T-helper 1 cell treated with Interleukin-12 subunit alpha and Interleukin-12 subunit beta and Interleukin-4 antibody, amounts not matched to agents 30 μg/mL and 1 μg/mL, for 36 hours (primary cell): ENCODE results near the gene EYS.

ENCODE experiments used
- H3K27ac Mint-ChIP-seq: one replicate; pipeline ENCODE4 v1.8.0; 2021; ENCODE audit warnings: mild to moderate bottlenecking, mixed read lengths
- H3K27me3 Mint-ChIP-seq: one replicate; pipeline ENCODE4 v1.8.0; 2021; ENCODE audit warnings: low read depth, mixed read lengths
- H3K36me3 Mint-ChIP-seq: one replicate; pipeline ENCODE4 v1.8.0; 2021; ENCODE audit warnings: low read depth, mixed read lengths
- H3K4me1 Mint-ChIP-seq: one replicate; pipeline ENCODE4 v1.8.0; 2021; ENCODE audit warnings: low read depth, mixed read lengths
- H3K4me3 Mint-ChIP-seq: one replicate; pipeline ENCODE4 v1.8.0; 2021; ENCODE audit warnings: mild to moderate bottlenecking, moderate library complexity, mixed read lengths
- H3K9me3 Mint-ChIP-seq: one replicate; pipeline ENCODE4 v1.8.0; 2021; ENCODE audit warnings: mixed read lengths

EYS gene

DNA sequence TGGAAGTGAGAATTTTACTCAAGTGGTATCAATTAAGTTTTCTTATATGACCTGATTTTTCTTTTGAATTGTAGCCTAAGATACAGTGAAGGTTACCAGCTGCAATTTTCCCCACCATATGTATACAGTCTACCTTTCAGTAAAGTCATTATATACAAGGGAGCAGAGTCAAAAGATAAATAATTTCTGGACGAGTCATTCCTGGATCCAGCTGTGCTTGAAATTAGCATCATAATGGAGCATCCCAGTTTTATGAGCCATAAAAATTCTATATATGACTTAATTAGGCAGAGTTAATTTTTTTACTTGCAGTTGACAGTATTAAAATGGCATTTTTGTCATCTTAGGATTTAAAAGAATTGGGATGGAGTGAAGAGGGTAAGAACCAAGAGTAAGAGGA is 1063.0 kb downstream of the EYS start:
- Mint-ChIP-seq H3K4me3 (no peak overlapping the region), H3K27ac (no peak overlapping the region), H3K9me3 (peaks cover 2% of the 10 kb centered on the region), H3K4me1 (no peaks in the 10 kb centered on the region), H3K36me3 (no peaks in the 10 kb centered on the region), H3K27me3 (no peaks in the 10 kb centered on the region)

DNA sequence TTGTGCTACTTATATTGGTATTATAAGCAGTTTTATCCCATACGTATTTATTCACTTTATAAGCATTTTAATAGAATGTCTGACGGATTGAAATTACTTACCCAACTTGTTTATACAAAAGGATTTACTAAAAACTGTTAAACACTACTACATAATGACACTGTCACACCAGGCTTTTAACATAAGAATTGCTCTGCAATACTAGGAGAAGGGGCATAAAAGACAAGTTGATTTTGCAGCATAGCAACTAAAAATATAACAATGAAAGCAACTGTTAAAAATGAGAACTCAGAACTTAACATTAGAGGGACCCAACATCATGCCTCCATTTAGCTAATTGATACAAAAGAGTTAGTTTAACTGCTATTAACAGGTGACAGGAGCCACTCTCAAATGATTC is 1076.1 kb downstream of the EYS start:
- H3K27me3 Mint-ChIP-seq: no peaks in the 10 kb centered on the region
- no peak overlapping the region for H3K27ac Mint-ChIP-seq
- H3K4me1 Mint-ChIP-seq: no peaks in the 10 kb centered on the region
- H3K4me3 Mint-ChIP-seq: no peak overlapping the region
- no peaks in the 10 kb centered on the region for H3K36me3 Mint-ChIP-seq
- peaks cover 6% of the 10 kb centered on the region for H3K9me3 Mint-ChIP-seq

DNA sequence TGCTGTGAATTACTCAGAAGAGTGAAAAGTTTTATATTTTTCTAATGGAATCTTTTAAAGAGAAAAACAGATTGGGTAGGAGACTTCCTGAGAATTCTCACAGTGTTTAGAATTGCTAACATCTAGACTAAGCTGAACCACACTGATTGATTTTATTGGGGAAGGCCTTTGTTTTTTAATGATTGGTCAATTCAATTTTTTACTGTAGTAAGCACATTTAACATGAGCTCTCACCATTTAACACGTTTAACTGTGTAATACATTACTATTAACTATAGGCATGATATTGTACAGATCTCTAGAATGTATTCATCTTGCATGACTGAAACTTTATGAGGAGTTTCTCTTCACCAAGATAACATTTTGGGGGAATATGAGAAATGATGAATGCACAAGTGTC is 1084.1 kb downstream of the EYS start:
- Mint-ChIP-seq H3K4me3 (no peak overlapping the region), H3K4me1 (no peaks in the 10 kb centered on the region), H3K36me3 (no peaks in the 10 kb centered on the region), H3K27ac (no peak overlapping the region), H3K9me3 (peaks cover 3% of the 10 kb centered on the region), H3K27me3 (no peaks in the 10 kb centered on the region)

DNA sequence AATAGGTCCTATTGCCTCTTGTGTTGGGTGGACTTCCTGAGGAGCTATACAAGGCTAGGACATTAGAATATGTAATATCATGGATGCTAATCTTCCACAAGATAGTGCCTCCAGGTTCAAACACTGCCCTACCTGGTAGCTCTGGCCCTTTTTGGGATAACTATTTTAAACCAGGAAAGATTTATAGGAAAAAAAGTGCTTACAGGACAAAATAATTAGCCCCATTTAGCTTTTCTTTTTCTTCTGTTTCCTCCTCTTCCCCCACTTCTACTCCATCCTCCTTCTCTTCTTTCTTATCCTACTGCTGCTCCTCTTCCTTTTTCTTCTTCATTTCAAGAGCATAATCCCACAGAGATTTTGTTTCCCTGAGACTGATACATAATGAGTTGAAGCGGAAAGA is 1104.0 kb downstream of the EYS start:
- Mint-ChIP-seq H3K27ac (no peak overlapping the region), H3K9me3 (peaks cover 3% of the 10 kb centered on the region), H3K27me3 (no peaks in the 10 kb centered on the region), H3K4me3 (no peak overlapping the region), H3K36me3 (no peaks in the 10 kb centered on the region), H3K4me1 (no peaks in the 10 kb centered on the region)

DNA sequence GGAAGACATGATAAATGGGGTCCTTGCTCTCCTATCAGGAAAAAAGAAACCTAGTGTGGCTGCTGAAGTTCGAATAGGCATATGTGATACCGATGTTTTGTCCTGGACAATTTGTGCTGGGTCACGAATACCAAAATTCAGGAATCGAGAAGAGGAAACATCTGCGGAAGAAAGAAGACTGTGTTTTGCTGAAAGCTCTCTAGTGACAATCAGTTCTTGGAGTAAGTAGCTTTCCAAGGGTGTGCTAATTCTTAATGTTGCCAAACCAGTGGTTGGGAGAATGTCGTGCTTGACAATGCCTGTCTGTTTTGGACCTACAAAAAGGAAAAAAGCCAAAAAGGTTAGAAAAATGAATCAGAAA is 1115.4 kb downstream of the EYS start:
- Mint-ChIP-seq H3K4me1 (no peaks in the 10 kb centered on the region), H3K4me3 (no peak overlapping the region), H3K9me3 (peaks cover 25% of the 10 kb centered on the region), H3K27me3 (no peaks in the 10 kb centered on the region), H3K27ac (no peak overlapping the region), H3K36me3 (no peaks in the 10 kb centered on the region)

DNA sequence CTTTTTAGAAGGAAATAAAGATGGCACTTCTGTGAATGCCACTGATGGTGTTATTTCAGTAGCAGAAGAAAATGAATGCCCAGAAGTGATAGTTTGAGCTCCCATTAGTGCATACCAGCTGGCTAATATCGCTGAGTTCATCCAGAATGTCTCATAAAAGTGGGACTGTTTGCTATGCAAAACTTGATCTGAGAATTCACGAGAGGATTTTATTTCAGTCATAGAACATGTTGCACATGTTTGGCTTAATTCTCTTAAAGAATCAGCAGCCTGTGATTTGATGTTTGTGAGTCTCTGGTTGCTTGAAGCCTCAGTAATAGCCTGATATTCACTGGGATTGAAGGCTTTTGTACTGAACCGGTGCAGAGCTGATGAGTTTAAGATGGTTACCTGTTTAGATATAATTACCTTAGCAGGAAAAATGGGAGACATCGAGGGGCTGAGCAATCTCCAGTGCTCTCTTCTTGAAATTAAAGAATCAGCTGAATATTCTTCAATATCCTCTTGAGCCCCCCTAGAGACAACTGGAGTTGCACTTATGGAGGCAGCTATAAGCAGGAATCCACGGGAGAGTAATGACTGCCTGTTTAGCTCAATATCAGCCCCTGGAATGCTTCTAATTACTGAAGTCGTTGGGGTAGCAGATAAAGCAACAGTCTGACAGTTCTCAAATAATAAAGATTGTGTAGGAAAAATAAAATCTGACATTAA is 1115.9 kb downstream of the EYS start:
- Mint-ChIP-seq H3K4me1 (no peaks in the 10 kb centered on the region), H3K27ac (no peak overlapping the region), H3K36me3 (no peaks in the 10 kb centered on the region), H3K9me3 (peaks cover 19% of the 10 kb centered on the region), H3K27me3 (no peaks in the 10 kb centered on the region), H3K4me3 (no peak overlapping the region)

DNA sequence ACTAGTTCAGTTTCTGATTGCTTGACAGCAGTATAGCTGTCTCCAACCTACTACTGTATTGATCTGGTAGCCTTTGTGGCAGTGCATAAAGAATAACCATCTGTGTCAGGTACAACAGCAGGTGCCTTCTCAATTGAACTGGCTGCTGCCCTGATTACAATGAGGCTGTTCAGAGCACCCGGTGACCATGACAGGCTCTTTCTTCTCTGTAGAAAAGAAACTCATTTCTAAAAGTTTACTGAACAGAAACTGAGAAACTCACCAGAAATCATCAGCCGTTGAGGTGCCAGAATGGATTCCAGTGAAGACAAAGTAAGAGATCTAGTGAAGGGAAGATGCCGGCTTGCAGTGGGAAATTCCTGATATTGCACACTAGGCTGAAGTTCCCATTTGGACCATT is 1117.1 kb downstream of the EYS start:
- Mint-ChIP-seq H3K27me3 (no peaks in the 10 kb centered on the region), H3K4me1 (no peaks in the 10 kb centered on the region), H3K27ac (no peak overlapping the region), H3K4me3 (no peak overlapping the region), H3K36me3 (no peaks in the 10 kb centered on the region), H3K9me3 (peaks cover 9% of the 10 kb centered on the region)

DNA sequence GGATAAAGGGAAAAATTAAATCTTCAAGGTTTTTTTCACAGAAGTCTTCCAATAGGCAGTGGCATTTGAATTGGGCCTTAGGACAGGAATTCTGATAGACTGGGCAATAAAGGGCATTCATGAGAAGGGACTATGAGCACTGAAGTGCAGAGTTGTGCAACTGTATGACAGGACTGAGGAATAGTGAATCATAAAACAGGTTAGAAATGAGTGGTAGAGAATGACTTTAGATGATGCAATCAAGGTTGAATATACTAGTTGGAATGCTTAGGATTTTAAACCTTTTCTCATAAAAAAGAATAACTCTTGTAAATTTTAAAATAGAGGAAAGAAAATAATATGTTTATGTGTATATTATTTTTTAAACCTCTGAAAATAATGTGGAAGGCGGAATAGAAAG is 1126.7 kb downstream of the EYS start:
- no peak overlapping the region for H3K27ac Mint-ChIP-seq
- H3K27me3 Mint-ChIP-seq: no peaks in the 10 kb centered on the region

DNA sequence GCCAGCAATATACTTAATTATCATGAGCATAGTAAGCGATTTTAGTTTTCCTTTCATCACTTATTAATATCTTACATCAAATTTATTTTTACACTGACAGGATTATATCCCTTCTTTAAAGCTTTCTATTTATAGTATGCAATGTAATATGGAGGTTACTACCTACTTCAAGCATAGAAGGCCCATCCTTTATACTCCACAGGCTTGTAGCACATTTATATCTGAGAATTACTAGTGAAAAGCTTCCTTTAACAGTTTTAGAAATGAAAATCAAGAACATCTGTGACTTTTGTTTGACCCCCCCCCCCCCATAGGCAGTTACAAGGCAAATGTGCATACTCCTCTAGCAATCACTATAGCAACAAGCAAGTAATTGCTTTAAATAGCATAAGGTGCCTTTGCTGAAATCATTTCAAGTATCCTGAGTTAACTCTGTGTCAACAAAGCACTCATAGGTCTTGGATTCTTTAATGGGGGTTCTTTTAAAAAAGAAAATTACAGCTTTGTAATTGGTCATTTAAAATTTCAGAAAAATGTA is 1153.7 kb downstream of the EYS start:
- Mint-ChIP-seq H3K4me1 (no peaks in the 10 kb centered on the region), H3K36me3 (no peaks in the 10 kb centered on the region), H3K9me3 (peaks cover 16% of the 10 kb centered on the region), H3K27me3 (no peaks in the 10 kb centered on the region), H3K27ac (no peak overlapping the region), H3K4me3 (no peak overlapping the region)

More for the DNA sequence above, 1126.7 kb downstream of the EYS start:
- no peaks in the 10 kb centered on the region for H3K4me1 Mint-ChIP-seq
- no peak overlapping the region for H3K4me3 Mint-ChIP-seq
- H3K36me3 Mint-ChIP-seq: no peaks in the 10 kb centered on the region
- H3K9me3 Mint-ChIP-seq: peaks cover 9% of the 10 kb centered on the region

DNA sequence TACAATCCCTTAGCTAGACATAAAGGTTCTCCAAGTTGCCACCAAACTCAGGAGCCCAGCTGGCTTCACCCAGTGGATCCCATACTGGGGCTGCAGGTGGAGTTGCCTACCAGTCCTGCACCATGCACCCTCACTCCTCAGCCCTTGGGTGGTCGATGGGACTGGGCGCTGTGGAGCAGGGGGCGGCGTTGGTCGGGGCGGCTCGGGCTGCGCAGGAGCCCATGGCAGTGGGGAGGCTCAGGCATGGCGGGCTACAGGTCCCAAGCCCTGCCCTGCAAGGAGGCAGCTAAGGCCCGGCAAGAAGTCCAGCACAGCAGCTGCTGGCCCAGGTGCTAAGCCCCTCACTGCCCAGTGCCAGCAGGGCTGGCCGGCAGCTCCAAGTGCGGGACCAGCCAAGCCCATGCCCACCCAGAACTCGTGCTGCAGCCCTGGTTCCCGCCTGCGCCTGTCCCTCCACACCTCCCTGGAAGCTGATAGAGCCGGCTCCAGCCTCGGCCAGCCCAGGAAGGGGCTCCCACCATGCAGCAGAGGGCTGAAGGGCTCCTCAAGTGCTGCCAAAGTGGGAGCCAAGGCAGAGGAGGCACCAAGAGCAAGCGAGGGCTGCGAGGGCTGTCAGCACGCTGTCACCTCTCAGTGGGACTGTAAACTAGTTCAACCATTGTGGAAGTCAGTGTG is 1159.3 kb downstream of the EYS start:
- no peaks in the 10 kb centered on the region for H3K36me3 Mint-ChIP-seq
- H3K4me1 Mint-ChIP-seq: no peaks in the 10 kb centered on the region
- no peak overlapping the region for H3K4me3 Mint-ChIP-seq
- peaks cover 25% of the 10 kb centered on the region for H3K9me3 Mint-ChIP-seq
- H3K27me3 Mint-ChIP-seq: no peaks in the 10 kb centered on the region
- H3K27ac Mint-ChIP-seq: no peak overlapping the region

DNA sequence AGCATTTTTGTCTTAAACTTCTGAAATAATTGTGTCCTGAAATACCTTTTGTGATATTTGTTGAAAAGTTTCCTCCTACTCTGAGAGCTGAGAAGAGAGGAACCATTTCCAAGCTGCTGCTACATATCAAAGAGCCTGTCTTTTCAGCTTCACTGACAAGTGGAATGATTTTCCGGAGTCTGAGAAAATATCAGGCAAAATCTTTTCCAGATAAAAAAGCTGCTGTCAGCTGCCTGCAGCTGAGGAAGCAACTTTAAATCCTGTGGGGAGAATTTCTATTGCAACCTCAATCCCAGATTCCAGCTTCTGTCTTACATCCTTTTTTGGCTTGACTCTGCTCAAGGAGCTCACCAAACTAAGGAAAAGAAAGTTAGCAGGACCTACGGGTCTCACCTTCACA is 1167.1 kb downstream of the EYS start:
- H3K36me3 Mint-ChIP-seq: no peaks in the 10 kb centered on the region
- H3K4me3 Mint-ChIP-seq: no peak overlapping the region
- H3K27ac Mint-ChIP-seq: no peak overlapping the region
- no peaks in the 10 kb centered on the region for H3K27me3 Mint-ChIP-seq
- no peaks in the 10 kb centered on the region for H3K4me1 Mint-ChIP-seq
- H3K9me3 Mint-ChIP-seq: peaks cover 7% of the 10 kb centered on the region

DNA sequence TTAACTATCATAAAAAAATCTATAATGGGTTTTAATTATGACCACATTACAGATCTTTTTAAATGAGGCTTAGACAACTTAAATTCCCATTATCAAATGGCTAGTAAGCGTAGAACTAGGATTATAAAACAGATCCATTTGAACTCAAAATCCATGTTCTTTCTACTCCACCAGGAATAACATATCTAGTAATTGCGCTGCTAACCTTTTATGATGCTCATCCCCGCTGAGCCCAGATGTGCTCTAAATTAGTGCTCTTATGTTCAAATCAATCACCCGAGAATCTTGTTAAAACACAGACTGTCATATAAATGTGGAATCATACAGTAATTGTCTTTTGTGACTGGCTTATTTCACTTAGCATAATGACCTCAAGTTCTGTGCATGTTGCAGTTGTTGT is 1168.3 kb downstream of the EYS start:
- H3K9me3 Mint-ChIP-seq: no peaks in the 10 kb centered on the region
- H3K4me1 Mint-ChIP-seq: no peaks in the 10 kb centered on the region
- H3K4me3 Mint-ChIP-seq: no peak overlapping the region
- H3K36me3 Mint-ChIP-seq: no peaks in the 10 kb centered on the region
- H3K27me3 Mint-ChIP-seq: no peaks in the 10 kb centered on the region
- H3K27ac Mint-ChIP-seq: no peak overlapping the region

DNA sequence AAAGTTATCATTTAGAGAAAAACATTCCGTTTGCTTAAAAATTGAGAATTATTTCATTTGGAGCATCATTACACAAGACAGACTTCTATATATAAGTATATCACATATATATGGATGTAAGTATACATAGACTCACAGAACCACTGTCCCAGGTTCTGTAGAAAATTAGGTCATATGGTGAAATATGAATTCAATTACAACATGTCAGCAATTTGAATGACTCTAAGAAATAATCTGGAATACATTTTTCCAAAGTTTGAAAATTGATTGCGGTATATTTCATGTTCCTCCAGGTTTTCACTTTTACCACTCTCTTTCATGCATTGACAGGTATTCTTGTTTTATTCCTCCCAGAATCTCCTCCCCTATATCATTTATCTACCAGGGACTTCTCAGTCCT is 1179.1 kb downstream of the EYS start:
- Mint-ChIP-seq H3K9me3 (peaks cover 7% of the 10 kb centered on the region), H3K4me3 (no peak overlapping the region), H3K27ac (no peak overlapping the region), H3K4me1 (no peaks in the 10 kb centered on the region), H3K27me3 (no peaks in the 10 kb centered on the region), H3K36me3 (no peaks in the 10 kb centered on the region)

DNA sequence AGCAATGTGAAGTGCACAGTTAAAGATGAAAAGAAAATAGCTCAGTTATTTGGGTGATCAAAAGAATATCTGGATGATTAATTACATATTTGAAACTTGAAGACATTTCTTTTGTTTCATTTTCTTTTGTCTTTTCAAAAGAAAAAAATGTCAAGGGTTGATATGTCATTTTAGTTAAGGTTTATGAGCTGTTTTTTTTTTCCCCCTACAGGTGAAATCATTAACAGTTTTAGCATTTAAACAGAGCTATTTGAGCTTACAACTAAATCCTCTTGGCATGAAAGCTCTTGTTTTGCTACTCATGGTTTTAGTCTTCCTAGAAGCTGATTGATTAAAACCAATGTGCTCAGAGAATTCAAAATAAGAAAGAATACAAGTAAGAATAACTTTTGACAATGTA is 1184.2 kb downstream of the EYS start:
- no peaks in the 10 kb centered on the region for H3K36me3 Mint-ChIP-seq
- H3K9me3 Mint-ChIP-seq: no peaks in the 10 kb centered on the region
- no peak overlapping the region for H3K4me3 Mint-ChIP-seq
- no peak overlapping the region for H3K27ac Mint-ChIP-seq
- H3K4me1 Mint-ChIP-seq: no peaks in the 10 kb centered on the region
- H3K27me3 Mint-ChIP-seq: no peaks in the 10 kb centered on the region

DNA sequence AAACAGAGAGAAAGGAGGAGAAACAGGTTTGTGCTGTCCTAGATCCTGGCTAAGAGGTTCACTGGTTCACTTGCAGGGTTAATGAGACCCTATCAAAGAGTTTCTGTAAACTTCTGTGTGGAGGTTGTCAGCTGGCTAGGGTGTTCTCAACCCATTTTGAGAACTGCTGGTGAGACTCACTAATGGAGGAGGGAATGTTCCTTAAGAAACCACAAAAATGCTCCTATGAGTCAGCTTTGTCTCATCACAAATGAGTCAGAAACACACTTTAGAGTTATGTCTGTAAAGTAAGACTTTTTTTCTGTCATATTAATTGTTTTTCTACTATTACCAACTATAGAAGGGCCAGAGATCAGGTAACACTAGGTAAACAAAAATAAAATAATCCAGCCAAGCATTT is 1187.0 kb downstream of the EYS start:
- Mint-ChIP-seq H3K4me1 (no peaks in the 10 kb centered on the region), H3K9me3 (no peaks in the 10 kb centered on the region), H3K36me3 (no peaks in the 10 kb centered on the region), H3K27ac (no peak overlapping the region), H3K4me3 (no peak overlapping the region), H3K27me3 (no peaks in the 10 kb centered on the region)
